Forelimb muscle (tissue), 1 donor: Measurements from ENCODE around the gene ZNF785. TPM values are rescaled to one million over a fixed set of nuclear protein-coding genes. Genes with fewer than 3 reads are reported as not detected.
"Not testable (repeated sequence)": the region's sequence is repeated elsewhere in the genome, so short reads cannot be mapped to it uniquely, and the experiment has no call there.

Experiments
- DNase-seq: peaks from one replicate; pipeline ENCODE4 v3.0.0-alpha.2; 2013; ENCODE audit warnings: low read depth
- polyA plus RNA-seq: library from polyadenylated mRNA; unstranded; fragments of 120-200 nt; gene quantifications from one replicate; pipeline ENCODE4 v1.2.1, GENCODE V29; 2013; ENCODE audit not compliant: insufficient read length

ZNF785 gene
- polyA plus RNA-seq, 1 donor, result 13.1 TPM

DNA sequence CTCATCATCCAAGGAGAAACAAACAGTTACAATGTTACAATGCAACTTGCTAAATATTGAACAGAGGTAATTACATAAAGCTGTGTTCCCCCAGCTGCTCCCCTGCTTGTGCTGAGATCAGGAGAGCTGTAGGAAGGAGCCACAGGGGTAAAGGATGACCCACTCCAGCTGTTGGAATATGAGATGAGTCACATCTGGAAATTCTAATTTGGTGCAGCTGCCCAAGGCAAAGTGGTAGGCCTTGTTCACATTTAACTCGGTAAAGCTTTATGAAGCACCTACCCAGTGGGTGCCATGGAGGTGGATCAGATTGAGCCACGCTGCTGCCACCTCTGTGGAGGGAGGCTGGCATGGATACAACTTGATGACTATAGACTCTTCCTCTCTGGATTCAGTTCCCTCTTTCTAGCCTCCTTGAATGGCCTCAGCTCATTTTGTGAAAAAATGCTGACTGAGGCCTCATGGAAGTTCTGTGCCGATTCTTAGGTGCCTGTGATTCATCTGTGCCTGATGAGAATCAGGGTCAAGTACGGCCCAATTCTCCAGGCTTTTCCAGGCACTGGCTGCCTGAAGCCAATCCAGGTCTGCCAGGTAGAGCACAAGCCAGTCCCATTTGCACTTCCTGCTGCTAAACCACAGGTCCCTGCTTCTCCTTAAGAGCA, 17.2 kb upstream of the ZNF785 start:
- no peak for DNase-seq

DNA sequence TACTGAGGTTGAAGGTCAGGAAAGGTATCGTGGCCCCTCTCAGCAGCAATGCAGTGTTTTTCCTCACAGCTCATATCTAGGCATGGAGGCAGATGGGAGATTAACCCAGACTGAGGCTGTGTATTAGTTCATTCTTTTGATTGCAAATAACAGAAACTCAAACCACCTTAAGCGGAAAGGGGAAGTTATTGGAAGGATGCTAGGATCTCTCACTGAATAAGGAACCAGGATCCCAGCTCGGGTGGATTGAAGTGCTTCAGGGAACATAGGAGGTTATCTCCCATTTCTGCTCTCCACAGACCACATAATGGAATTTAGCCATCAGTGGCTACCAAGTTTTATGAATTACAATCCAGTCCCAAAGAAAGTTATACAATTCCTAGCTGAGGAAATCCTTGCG, 16.5 kb upstream of the ZNF785 start:
- DNase-seq, result no peak

DNA sequence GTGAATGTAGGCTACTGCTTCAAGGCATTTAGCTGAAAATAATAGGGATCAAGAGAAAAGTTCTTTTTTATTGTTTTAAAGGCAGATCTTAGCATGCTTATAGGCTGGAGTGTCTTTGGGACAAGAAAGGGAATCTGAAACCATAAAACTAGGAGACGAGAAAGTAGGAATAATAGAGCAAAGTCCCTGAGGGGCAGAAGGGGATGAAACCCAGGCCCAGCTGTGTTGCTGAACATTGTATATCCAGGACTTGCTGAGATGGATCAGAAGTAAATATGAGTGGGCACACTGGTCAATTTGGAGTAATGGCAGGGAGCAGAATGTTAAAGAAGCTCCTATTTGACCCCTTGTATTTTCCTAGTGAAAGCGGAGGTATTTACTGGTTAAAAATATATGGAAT, 15.4 kb upstream of the ZNF785 start:
- DNase-seq, result no peak

DNA sequence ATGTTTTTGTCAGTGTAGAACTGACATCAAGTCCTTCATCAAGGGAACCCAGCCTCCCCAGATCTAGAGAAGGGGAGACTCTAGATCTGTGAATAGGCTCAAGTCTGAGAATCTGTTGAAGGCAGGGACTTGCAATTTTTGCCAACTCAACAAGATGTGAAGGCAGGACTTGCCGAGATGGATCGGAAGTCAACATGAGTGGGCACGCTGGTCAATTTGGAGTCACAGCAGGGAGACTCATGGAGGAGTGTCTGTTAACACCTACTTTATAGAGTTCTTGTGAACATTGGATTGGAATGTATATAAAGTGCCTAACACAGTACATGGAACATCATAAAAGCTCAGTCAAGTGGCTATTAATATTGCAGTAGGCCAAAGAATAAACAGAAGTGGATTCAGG, 14.7 kb upstream of the ZNF785 start:
- DNase-seq, result no peak

DNA sequence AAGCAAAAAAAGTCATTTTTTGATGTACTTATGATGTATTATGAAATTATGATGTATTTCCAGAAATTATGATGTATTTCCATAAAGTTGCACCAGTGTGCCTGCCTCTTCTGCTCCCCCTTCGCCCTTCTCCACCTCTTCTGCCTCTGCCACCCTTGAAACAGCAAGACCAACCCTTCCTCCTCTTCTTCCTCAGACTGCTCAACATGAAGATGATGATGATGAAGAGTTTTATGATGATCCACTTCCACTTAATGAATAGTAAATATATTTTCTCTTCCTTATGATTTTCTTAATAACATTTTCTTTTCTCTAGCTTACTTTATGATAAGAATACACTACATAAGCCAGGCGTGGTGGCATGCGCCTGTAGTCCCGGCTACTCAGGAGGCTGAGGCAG, 7.4 kb upstream of the ZNF785 start:
- no peak for DNase-seq

DNA sequence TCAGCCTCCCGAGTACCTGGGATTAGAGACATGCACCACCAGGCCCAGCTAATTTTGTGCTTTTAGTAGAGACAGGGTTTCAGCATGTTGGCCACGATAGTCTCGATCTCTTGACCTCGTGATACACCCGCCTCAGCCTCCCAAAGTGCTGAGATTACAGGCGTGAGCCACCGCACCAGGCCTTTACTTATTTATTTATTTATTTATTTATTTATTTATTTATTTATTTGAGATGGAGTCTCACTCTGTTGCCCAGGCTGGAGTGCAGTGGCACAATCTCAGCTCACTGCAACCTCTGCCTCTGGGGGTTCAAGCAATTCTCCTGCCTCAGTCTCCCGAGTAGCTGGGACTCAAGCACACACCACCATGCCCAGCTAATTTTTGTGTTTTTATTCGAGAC, 5.4 kb upstream of the ZNF785 start:
- DNase-seq, result not testable (repeated sequence)

DNA sequence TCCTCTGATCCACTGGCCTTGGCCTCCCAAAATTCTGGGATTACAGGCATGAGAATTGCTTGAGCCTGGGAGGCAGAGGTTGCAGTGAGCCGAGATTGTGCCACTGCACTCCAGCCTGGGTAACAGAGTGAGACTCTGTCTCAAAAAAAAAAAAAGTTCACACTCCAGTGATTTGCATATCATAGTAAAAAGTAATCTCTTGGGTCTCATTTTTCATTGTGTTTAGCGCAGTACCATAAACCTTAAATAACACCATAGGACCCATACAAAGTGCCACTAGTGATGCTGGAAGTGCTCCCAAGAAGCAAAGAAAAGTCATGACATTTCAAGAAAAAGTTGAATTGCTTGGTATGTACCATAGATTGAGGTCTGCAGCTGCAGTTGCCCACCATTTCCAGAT, 4.1 kb upstream of the ZNF785 start:
- DNase-seq, result not testable (repeated sequence)

DNA sequence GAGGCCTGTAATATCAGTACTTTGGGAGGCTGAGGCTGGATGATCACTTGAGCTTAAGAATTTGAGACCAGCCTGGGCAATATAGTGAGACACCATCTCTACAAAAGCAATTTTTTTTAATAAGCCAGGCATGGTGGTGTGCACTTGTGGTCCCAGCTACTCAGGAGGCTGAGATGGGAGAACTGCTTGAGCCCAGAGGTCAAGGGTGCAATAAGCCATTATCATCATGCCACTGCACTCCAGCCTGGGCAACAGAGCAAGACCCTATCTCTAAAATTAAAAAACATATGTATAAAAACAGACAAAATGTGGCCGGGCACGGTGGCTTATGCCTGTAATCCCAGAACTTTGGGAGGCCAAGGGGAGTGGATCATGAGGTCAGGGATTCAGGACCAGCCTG, 3.2 kb upstream of the ZNF785 start:
- no peak for DNase-seq

DNA sequence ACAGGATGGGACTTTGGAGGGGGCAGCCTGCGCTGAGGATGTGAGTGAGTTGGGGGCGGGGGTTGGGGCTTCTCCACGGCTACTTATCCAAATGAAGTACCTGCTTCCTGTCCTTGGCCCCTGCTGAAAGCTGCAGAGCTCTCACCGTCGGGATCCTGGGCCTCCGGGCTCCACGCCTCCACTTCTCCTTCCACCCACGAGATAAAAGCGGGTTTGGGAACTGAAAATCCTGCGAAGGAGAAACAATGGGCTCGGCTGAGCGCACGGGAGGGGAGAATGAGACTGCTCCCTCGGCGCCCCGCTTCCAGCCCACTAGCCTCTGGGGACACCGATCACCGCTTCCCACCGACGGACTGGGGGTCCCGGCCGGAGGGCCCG, 486 bp downstream of the ZNF785 start:
- DNase-seq, result no peak

DNA sequence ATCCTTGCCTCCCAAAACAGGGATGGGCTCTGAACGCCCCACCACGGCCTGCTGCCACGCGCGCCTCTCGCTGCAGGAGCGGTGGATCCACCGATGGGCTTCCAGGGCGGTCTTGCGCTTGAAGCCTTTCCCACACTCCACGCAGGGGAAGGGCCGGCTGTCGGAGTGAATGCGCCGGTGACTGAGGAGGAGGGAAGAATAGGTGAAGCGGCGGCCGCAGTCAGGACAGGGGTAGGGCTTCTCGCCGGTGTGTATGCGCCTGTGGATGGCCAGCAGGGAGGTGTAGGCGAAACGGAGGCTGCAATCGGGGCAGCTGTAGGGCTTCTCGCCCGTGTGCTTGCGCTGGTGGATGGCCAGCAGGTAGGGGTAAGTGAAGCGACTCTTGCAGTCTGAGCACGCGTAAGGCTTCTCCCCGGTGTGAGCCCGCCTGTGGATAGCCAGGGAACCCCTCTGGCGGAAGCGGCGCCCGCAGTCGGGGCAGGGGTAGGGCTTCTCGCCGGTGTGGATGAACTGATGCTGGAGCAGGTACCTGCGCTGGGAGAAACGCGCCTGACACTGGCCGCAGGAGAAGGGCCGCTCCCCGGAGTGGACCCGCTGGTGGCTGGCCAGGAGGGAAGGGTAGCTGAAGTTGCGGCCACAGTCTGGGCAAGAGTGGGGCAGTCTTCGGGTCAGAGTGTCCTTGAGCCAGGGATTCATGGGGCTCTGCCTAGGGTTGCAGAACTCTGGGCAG, 2.7 kb downstream of the ZNF785 start:
- DNase-seq, result no peak

DNA sequence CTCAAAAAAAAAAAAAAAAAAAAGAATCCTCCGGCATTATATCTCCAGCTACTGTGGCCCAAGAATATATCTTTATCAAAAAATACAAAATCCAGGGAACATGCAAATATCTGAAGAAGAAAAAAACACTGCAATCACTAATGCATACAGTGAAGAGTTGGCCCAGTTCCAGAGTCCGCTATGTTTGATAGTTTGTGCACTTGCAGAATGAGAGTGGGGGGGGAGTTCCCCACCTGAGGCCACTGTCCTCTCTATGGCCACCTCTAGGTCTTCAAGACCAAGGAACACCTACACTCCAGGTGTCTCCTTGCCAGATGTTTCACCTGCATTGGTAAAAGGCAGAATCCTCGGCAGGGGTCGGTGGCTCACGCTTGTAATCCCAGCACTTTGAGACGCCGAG, 4.0 kb downstream of the ZNF785 start:
- DNase-seq, result no peak

DNA sequence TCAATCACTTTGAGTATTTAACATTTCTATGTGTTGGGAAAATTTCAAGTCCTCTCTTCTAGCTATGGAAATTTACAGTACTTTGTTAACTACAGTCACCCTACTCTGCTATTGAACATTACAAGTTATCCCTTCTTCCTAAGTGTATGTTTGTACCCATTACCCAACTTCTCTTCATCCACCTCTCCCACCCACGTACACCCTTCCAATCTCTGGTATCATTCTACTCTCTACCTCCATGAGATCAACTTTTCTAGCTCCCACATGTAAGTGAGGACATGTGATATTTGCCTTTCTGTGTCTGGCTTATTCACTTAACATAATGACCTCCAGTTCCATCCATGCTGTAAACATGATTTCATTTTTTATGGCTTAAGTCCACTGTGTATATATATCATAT, 10.8 kb downstream of the ZNF785 start:
- no peak for DNase-seq

DNA sequence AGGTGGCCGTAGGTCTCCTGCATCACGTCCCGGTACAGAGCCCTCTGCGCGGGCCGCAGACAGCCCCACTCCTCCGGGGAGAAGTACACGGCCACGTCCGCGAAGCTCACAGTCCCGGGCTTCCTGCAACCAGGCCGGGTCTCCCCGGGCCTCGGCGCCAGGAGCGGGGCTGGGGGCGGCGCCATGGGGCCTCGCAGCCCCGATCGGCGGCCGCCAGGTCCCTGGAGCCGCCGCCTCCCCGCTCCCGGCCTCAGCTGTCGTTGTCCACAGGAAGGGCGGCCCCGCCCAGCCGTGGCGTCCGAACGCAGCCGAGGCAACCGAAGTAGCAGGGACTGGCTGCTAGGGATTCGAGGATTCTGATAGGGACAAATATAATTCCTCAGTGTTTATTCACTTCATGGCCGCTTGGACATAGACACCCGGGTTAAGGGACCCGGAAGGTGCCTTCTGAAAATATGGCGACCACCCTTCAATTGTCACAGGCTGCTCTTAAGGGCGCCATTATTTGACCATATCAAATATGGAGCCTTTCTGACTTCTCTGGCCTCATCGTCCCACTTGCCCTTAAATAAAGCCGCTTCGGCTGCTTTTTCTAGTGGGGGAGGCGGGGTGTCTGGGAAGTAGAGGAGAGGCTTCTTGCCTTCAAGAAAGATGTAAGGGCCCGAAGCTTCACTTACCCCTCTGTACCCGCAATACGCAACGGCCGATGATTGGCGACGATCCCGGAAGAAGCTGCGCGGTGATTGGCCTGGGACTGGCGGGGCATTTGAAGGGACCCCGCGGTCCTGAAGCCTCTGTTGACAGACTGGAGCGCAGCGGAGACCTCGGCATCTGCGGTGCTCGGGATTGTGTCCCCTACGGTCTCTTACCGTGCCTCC, 13.8 kb downstream of the ZNF785 start, which contains the start of gene ZNF688:
Gene ZNF688 (minus strand): TSS at position 270 of the 878 bp plus-strand sequence. CDS start 85 bp downstream, at position 185.
- peak; percentile 93 for DNase-seq

DNA sequence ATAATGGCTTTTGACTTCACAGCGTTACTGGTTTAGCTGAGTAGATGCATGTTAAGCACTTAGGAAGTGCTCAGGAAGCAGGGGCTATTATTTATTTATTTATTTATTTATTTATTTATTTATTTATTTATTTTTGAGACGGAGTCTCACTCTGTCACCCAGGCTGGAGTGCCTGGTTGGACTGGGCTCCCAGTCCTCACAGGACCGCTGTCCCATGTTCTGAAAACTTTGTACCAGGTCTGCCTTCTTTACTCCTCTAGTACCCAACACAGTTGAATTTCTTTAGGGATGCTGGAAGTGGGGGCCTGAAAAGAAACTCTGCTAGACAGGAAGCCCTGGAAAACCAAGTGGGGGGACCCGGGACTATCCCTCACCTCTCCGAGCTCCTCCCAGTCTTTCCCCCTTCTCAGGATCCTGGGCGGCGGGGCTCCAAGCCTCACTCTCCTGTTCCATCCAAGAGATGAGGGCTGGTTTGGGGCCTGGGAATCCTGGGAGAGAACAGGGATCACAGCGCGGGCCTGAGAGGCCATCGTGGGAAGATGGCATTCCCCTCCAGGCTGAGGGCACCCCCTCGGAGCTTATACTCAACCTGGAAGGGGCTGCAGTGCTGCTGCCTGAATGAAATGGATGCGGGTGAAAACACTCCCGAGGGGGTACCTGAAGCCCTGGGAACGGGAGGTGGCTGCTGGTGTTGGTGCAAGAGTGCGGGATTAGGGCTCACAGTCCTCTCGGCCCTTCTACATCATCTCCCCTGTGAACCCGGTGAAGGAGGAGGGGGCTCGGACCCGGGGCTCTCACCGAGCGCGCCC, 14.7 kb downstream of the ZNF785 start:
- no peak for DNase-seq

DNA sequence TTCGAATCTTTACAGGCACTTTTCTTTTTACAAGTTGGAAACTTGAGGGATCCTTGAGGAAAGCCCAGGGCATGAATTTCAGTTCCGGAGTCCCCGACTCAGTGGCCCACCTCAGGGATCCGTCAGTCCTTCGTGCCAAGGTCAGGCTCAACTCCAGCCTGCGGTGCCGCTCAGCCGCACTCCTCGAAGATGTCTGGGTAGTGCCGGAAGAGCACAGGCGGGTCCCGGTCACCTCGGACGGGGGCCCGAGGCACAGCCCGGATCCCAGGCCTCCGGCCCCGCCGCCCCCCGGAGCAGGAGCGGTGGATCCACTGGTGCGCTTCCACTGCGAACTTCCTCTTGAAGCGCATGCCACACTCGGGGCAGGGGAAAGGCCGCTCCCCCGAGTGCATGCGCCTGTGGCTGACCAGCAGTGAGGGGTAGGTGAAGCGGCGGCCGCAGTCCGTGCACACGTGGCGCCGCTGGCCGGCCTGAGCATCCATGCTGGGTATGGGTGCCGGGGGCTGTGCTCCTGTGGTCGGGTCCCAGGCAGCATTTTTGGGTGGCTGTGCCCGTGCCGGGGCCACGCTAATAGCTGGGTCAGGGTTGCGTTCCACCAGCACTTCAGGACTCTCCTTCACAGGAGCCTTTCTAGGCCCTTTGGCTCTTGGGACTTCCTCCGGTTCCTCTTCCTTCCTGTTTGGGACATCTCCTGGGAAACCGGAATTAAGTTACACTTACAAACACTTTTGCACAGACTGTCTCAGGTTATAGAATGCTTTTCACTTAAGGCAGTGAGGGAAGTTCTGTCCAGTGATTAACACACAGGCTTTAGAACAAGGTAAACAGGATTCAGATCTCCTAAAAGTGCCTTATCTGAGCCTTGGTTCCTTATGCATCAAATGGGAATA, 15.5 kb downstream of the ZNF785 start:
- DNase-seq, result no peak

DNA sequence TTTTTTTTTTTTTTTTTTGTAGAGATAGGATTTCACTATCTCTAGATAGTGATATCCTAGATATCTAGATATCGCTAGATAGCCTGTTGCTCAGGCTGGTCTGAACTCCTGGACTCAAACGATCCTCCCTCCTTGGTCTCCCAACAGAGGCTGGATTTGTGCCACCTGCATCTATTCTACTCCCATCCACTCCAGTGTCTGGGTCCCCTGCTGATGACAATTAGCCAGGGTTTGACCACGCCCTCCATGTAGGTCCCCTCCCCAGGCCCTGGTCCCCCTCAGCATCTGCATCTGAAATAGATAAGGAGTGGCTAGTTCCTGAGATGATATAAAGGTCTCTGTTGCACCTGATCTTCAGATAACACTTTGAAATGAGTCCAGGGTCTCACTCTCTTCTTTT, 16.2 kb downstream of the ZNF785 start:
- no peak for DNase-seq

DNA sequence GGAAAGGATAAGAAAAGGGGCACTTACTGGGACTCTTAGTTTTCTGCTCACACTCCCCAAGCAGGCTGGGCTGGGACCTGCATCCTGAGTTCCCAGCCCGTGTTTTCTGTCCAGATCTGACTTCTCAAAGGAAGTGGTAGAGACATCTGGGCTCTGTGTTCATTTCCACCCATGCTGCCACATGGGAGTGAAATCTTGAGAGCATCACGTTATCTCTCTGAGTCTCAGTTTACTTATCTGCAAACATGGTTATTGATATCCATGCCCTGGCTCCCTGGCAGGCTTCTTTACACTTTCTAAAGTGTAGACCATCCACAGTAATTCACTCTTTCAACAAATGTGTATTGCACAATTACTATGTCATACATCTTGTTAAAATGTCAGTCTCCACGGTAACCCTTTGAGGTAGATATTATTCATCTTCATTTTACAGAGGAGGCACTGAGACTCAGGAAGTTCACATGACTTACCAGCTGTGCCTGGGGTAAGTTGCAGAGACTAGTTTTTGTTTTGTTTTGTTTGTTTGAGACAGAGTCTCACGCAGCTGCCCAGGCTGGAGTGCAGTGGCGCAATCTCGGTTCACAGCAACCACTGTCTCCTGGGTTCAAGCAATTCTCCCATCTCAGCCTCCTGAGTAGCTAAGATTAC, 17.4 kb downstream of the ZNF785 start:
- no peak for DNase-seq

DNA sequence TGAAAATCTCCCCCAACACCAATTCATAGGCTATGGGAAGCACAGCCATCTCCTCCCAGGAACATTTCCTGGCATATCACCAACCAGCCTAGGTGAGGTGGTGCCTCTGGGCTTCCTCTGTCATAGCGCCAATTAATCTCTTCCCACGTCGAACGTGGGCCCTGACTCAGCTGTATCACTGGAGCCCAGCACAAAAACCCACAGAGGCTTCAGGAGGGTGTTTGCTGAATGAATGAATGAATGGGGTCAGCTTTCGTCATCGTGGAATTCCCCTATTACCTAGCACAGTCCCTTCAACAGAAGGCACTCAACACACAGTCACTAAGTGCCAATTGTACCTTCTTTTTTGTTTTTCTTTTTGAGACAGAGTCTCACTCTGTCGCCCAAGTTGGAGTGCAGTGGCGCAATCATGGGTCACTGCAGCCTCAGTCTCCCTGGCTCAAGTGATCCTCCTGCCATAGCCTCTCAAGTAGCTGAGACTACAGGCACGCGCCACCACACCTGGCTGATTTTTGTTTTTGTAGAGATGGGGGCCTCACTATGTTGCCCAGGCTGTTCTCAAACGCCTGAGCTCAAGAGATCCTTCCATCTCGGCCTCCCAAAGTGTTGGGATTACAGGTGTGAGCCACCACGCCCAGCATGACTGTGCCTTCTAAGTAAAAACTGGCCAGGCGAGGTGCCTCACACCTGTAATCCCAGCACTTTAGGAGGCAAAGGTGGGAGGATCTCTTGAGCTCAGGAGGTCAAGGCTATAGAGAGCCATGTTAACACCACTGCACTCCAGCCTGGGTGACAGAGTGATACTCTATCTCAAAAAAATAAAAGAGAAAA, 18.1 kb downstream of the ZNF785 start:
- no peak for DNase-seq

DNA sequence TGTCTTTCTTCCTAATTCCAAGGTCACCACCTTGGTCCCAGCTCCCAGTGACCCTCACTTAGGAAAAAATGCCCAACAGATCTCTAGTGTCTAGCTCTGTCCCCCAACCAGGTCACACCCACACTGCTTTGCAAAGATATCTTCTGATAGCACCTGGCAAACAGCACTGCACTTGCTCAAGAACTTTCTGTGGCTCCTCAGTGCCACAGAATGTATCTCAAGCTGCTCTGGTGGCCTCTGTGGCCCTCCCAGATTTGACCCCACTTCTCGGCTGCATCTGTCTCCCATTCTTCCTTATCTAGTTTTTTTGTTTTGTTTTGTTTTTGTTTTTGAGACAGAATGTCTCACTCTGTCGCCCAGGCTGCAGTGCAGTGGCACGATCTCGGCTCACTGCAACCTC, 19.0 kb downstream of the ZNF785 start:
- DNase-seq, result no peak
